Spinal cord (tissue), 10 donors: ENCODE data around the gene KLHL41. TPM values are rescaled to one million over a fixed set of nuclear protein-coding genes. Genes with fewer than 3 reads are reported as not detected.
"Not testable (repeated sequence)": the region's sequence is repeated elsewhere in the genome, so short reads cannot be mapped to it uniquely, and the experiment has no call there.

Experiments
- DNase-seq, 6 donors: peaks; one replicate each; pipeline versions ENCODE4 v3.0.0 to v3.0.0-alpha.2; 2013 to 2015; ENCODE audit warnings: low spot score in 6 of 6, low read depth in 4 of 6
- H3K27ac ChIP-seq: one replicate; pipeline ENCODE4 v1.5.1; 2013; ENCODE audit warnings: low read depth, low read length, control low read depth
- H3K27me3 ChIP-seq: one replicate; pipeline ENCODE4 v1.6.1; 2013; ENCODE audit warnings: low read length; ENCODE audit not compliant: control insufficient read depth, insufficient read depth
- H3K36me3 ChIP-seq: one replicate; pipeline ENCODE4 v1.6.1; 2013; ENCODE audit warnings: low read length; ENCODE audit not compliant: control insufficient read depth, insufficient read depth
- H3K4me1 ChIP-seq: one replicate; pipeline ENCODE4 v1.6.1; 2013; ENCODE audit warnings: low read length; ENCODE audit not compliant: control insufficient read depth, insufficient read depth
- H3K4me3 ChIP-seq: one replicate; pipeline ENCODE4 v1.5.1; 2013; ENCODE audit warnings: low read depth, low read length, control low read depth
- H3K9me3 ChIP-seq: one replicate; pipeline ENCODE4 v1.6.1; 2013; ENCODE audit warnings: low read length; ENCODE audit not compliant: control insufficient read depth, insufficient read depth
- WGBS: methylation state at CpG from one replicate; pipeline ENCODE4 v1.1.5; 2013; ENCODE audit warnings: missing lambda C conversion rate; ENCODE audit not compliant: insufficient coverage; 5-methylcytosine and 5-hydroxymethylcytosine counted together
- polyA plus RNA-seq, 2 donors: library from polyadenylated mRNA; unstranded; fragments of 120-200 nt; gene quantifications; one replicate each; pipeline ENCODE4 v1.2.1, GENCODE V29; 2013; ENCODE audit not compliant: insufficient read length in 2 of 2
- total RNA-seq, 2 donors: library from RNA; depleted of rRNA in 1 of 2; stranded (reverse); fragments of 120-200 nt in 1 of 2; fragments of >200 nt in 1 of 2; gene quantifications; one replicate each; pipeline versions ENCODE4 v1.2.3 to v1.2.4, GENCODE V29; 2013 to 2014
- donor health status: healthy.

KLHL41 gene
- total and polyA plus RNA-seq, 4 donors = 2.5 to 6.3 (median 3.4) TPM

DNA sequence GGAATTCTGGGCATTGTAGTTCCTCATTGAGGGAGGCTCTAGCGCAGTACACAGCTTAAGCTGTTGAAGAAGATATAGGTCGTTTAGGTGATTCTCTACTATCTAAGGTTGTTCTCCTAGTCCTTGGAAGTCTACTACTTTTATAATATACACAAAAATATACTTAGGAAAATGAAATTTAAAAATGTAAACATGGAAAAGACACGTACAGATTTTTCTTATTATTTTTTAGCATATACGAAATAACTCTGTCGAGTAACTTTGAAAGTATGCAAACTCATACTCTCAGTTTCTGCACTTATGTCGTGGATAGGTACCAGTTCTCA, 64.4 kb downstream of the KLHL41 start:
- no peak for DNase-seq
- no peaks in the 10 kb centered on the region for H3K27me3 ChIP-seq
- H3K4me3 ChIP-seq = peak overlapping the region; percentile 83
- H3K4me1 ChIP-seq = no peaks in the 10 kb centered on the region
- H3K27ac ChIP-seq = peak overlapping the region; percentile 57
- WGBS = no CpG with 5 or more reads among the region's 6 CpGs
- no peaks in the 10 kb centered on the region for H3K36me3 ChIP-seq
- H3K9me3 ChIP-seq = no peaks in the 10 kb centered on the region

DNA sequence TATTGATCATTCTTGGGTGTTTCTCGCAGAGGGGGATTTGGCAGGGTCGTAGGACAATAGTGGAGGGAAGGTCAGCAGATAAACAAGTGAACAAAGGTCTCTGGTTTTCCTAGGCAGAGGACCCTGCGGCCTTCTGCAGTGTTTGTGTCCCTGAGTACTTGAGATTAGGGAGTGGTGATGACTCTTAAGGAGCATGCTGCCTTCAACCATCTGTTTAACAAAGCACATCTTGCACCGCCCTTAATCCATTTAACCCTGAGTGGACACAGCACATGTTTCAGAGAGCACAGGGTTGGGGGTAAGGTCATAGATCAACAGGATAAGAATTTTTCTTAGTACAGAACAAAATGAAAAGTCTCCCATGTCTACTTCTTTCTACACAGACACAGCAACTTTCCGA, 65.0 kb downstream of the KLHL41 start:
- not testable (repeated sequence) for H3K4me3 ChIP-seq, H3K4me1 ChIP-seq, H3K27ac ChIP-seq, H3K36me3 ChIP-seq, DNase-seq, H3K27me3 ChIP-seq, H3K9me3 ChIP-seq
- WGBS = no CpG with 5 or more reads among the region's 5 CpGs

DNA sequence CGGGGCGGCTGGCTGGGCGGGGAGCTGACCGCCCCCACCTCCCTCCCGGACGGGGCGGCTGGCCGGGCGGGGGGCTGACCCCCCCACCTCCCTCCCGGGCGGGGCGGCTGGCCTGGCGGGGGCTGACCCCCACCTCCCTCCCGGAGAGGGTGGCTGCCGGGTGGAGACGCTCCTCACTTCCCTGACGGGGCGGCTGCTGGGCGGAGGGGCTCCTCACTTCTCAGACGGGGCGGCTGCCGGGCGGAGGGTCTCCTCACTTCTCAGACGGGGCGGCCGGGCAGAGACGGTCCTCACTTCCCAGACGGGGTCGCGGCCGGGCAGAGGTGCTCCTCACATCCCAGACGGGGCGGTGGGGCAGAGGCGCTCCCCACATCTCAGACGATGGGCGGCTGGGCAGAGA, 65.8 kb downstream of the KLHL41 start:
- not testable (repeated sequence) for H3K4me1 ChIP-seq, H3K27me3 ChIP-seq, DNase-seq, H3K27ac ChIP-seq, H3K4me3 ChIP-seq, H3K36me3 ChIP-seq, H3K9me3 ChIP-seq
- 97% methylated on average over 19 of the region's 36 CpGs for WGBS

Other genes starting within 250 kb of the KLHL41 start
- gene LRP2, start 147.2 kb upstream of the KLHL41 start, total RNA-seq = 1 to 10 TPM; 2.3 to 3.8 TPM
- gene LRP2, start 147.2 kb upstream of the KLHL41 start, polyA plus RNA-seq = 1 to 10 TPM; 3.3 to 7.4 TPM
- gene BBS5, start 30.2 kb upstream of the KLHL41 start, total RNA-seq = 10 to 100 TPM; 15.2 to 16.9 TPM
- 10 to 100 TPM; 18.0 to 18.8 TPM for gene BBS5, start 30.2 kb upstream of the KLHL41 start, polyA plus RNA-seq
- 10 to 100 TPM; 35.3 to 59.4 TPM for gene FASTKD1, start 64.2 kb downstream of the KLHL41 start, total RNA-seq
- 10 to 100 TPM; 32.6 to 38.4 TPM for gene FASTKD1, start 64.2 kb downstream of the KLHL41 start, polyA plus RNA-seq
- 10 to 100 TPM; 54.1 to 58.6 TPM for gene PPIG, start 74.6 kb downstream of the KLHL41 start, total RNA-seq
- 10 to 100 TPM; 51.3 to 69.9 TPM for gene PPIG, start 74.6 kb downstream of the KLHL41 start, polyA plus RNA-seq
- 1 to 10 TPM; 2.8 to 3.0 TPM for gene CFAP210, start 184.7 kb downstream of the KLHL41 start, total RNA-seq
- gene CFAP210, start 184.7 kb downstream of the KLHL41 start, polyA plus RNA-seq = 1 to 10 TPM; 4.0 to 4.5 TPM
- gene PHOSPHO2, start 184.8 kb downstream of the KLHL41 start, total RNA-seq = 10 to 100 TPM in 1 of 2 donors, 1 to 10 TPM in 1; 8.7 to 11.7 TPM
- gene PHOSPHO2, start 184.8 kb downstream of the KLHL41 start, polyA plus RNA-seq = 10 to 100 TPM in 1 of 2 donors, 1 to 10 TPM in 1; 9.5 to 11.1 TPM
- 10 to 100 TPM; 68.6 to 71.1 TPM for gene KLHL23, start 224.1 kb downstream of the KLHL41 start, total RNA-seq
- 10 to 100 TPM; 41.1 to 52.1 TPM for gene KLHL23, start 224.1 kb downstream of the KLHL41 start, polyA plus RNA-seq